ENCODE measurements around the gene MYO19. TPM values are rescaled to one million over a fixed set of nuclear protein-coding genes. Genes with fewer than 3 reads are reported as not detected.

The MYO19 gene
- total and polyA plus RNA-seq, 2 of the 8 experiments (the other 6 are each of a cell fraction or from before 2014, with no cell fraction given): 126 to 163 TPM

- no peak for TF ChIP-seq CHD7 (IDR thresholded peaks at IDR 0.05; ENCODE audit: insufficient replicate concordance, low read length)
- no peak for TF ChIP-seq MAFK (IDR thresholded peaks at IDR 0.05; ENCODE audit: low read depth, low read length)
- no peak for TF ChIP-seq BACH1 (IDR thresholded peaks at IDR 0.05; ENCODE audit: low read length)
- TF ChIP-seq CBX5 (IDR thresholded peaks at IDR 0.05; ENCODE audit: low read depth, low read length): no peak
- no peak for TF ChIP-seq ZNF274 (IDR thresholded peaks at IDR 0.05; ENCODE audit: borderline replicate concordance, extremely low read depth, low read length)
- peak; percentile 57 to 96; a peak in 2 of 3 replicates for TF ChIP-seq EP300 (IDR thresholded peaks at IDR 0.05; ENCODE audit: borderline replicate concordance in 1 of 2, low read depth in 2 of 2, low read length in 2 of 2)
- TF ChIP-seq ATF2 (IDR thresholded peaks at IDR 0.05; ENCODE audit: low read length): no peak
These were observed 11.1 kb upstream of the MYO19 start (continued) for GRCh38 chr17:36545465-36546417.

Data from H1 (cell line).